Stimulated activated CD4-positive, alpha-beta T cell treated with anti-CD3 and anti-CD28 coated beads, TNF-alpha, amount 100 ng/mL, for 48 hours (primary cell): ENCODE measurements around the gene GALNT6.

Experiments
- DNase-seq, 3 donors: peaks; one replicate each; pipeline ENCODE4 v3.0.0-alpha.2; 2020; ENCODE audit warnings: low read depth in 3 of 3

The GALNT6 gene

GRCh38 chr12:51405801-51406207 lies 14.6 kb upstream of the GALNT6 start:
- no peak for DNase-seq

- DNase-seq = no peak
These were observed 13.4 kb upstream of the GALNT6 start for GRCh38 chr12:51404627-51405026.

GRCh38 chr12:51403681-51404136 lies 12.5 kb upstream of the GALNT6 start:
- no peak for DNase-seq

- no peak for DNase-seq
These were observed 12.0 kb upstream of the GALNT6 start for GRCh38 chr12:51403159-51403558.

GRCh38 chr12:51401900-51402299 lies 10.7 kb upstream of the GALNT6 start:
- no peak for DNase-seq

GRCh38 chr12:51401486-51401885 lies 10.3 kb upstream of the GALNT6 start:
- DNase-seq = no peak

GRCh38 chr12:51401020-51401419 lies 9.8 kb upstream of the GALNT6 start:
- no peak for DNase-seq

GRCh38 chr12:51399891-51400290 lies 8.7 kb upstream of the GALNT6 start:
- DNase-seq = no peak

GRCh38 chr12:51397670-51398069 lies 6.5 kb upstream of the GALNT6 start:
- no peak for DNase-seq

- no peak for DNase-seq
These were observed 4.4 kb upstream of the GALNT6 start for GRCh38 chr12:51395283-51396230.

GRCh38 chr12:51393676-51394545 lies 2.7 kb upstream of the GALNT6 start:
- no peak for DNase-seq

- DNase-seq = no peak
These were observed 1.5 kb upstream of the GALNT6 start for GRCh38 chr12:51392556-51393237.

- DNase-seq = no peak
These were observed 319 bp downstream of the GALNT6 start for GRCh38 chr12:51390891-51391282.

GRCh38 chr12:51390457-51390856 lies 749 bp downstream of the GALNT6 start:
- DNase-seq = no peak

GRCh38 chr12:51389302-51389999 lies 1.8 kb downstream of the GALNT6 start:
- DNase-seq = no peak

- DNase-seq = no peak
These were observed 2.4 kb downstream of the GALNT6 start for GRCh38 chr12:51388846-51389245.

- DNase-seq = no peak
These were observed 3.0 kb downstream of the GALNT6 start for GRCh38 chr12:51388069-51388799.

- DNase-seq = no peak
These were observed 4.9 kb downstream of the GALNT6 start for GRCh38 chr12:51386351-51386750.

GRCh38 chr12:51383269-51383905 lies 7.8 kb downstream of the GALNT6 start:
- DNase-seq = no peak

GRCh38 chr12:51382173-51382572 lies 9.0 kb downstream of the GALNT6 start:
- DNase-seq = no peak
